ENCODE results near the gene PSMC5. TPM values are rescaled to one million over a fixed set of nuclear protein-coding genes. Genes with fewer than 3 reads are reported as not detected.
A peak's percentile ranks its signal among the peaks of the same experiment; 100 is the strongest.

PSMC5 gene
- total and polyA plus RNA-seq, 10 of the 15 experiments (the other 5 are each of a cell fraction or from before 2014, with no cell fraction given), result 55.0 to 266 (median 148) TPM

DNA sequence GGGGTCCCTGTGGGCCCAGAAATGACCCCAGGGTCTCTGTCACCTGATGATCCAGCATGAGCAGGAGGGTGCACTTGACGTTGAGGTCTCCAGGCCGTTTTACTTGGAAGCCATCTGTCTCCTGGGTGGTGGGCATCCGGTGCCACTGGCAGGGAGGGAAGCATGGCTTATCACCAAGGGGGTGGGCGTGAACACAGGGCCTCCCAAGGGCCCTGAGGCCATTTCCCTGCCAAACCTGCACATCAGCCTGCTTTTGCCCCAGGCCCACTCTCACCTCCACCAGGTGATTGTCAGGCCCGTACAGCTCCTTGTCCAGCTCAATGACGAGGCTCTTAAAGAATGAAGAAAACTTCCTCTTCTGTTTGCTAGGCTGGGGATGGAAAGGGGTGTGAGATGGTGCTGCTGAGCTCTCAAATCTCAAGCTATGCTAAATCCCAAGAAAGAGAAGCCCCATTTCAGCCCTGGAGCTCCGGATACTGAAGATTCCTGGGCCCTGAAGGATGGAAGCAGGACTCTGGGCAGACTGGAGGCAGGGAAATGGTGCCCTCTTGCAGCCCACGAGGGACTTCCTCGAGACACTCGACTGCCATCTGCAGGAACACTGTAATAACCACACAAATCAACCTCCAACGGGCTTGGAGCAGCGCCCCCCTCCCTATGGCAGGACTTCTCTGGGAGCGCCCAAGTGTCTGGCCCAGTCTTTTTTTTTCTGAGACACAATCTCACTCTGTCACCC, 7.4 kb downstream of the PSMC5 start (continued):
- TF ChIP-seq, protein P1, sequence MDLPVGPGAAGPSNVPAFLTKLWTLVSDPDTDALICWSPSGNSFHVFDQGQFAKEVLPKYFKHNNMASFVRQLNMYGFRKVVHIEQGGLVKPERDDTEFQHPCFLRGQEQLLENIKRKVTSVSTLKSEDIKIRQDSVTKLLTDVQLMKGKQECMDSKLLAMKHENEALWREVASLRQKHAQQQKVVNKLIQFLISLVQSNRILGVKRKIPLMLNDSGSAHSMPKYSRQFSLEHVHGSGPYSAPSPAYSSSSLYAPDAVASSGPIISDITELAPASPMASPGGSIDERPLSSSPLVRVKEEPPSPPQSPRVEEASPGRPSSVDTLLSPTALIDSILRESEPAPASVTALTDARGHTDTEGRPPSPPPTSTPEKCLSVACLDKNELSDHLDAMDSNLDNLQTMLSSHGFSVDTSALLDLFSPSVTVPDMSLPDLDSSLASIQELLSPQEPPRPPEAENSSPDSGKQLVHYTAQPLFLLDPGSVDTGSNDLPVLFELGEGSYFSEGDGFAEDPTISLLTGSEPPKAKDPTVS (IDR thresholded peaks at IDR 0.05; ENCODE audit: low read depth, low read length), result no peak
- TF ChIP-seq HDAC2 (IDR thresholded peaks at IDR 0.05) (no peak), MEF2B (IDR thresholded peaks at IDR 0.05; ENCODE audit: partially characterized antibody, poor library complexity, severe bottlenecking) (no peak), RUNX3 (IDR thresholded peaks at IDR 0.05; ENCODE audit: low read length) (peak; percentile 76), CREB1 (IDR thresholded peaks at IDR 0.05; ENCODE audit: low read depth) (no peak), FOS (IDR thresholded peaks at IDR 0.05; ENCODE audit: borderline replicate concordance, extremely low read depth, insufficient read length) (no peak), ZNF687 (IDR thresholded peaks at IDR 0.05) (no peak), ZSCAN29 (IDR thresholded peaks at IDR 0.05) (no peak)
